Right lobe of liver (tissue), 6 donors: ENCODE data around the gene RIC3. TPM values are rescaled to one million over a fixed set of nuclear protein-coding genes. Genes with fewer than 3 reads are reported as not detected.
A peak's percentile ranks its signal among the peaks of the same experiment; 100 is the strongest.

Experiments used
- ATAC-seq, 4 donors: fragments of 200-7000 bp; cut with Tn5 transposase; one replicate each; pipeline ENCODE4 v1.9.1; 2020; ENCODE audit warnings: mild to moderate bottlenecking in 4 of 4, moderate library complexity in 4 of 4
- DNase-seq, 3 donors: peaks; one replicate each; pipeline ENCODE4 v3.0.0-alpha.2; 2020
- H3K27ac ChIP-seq, 3 donors: fragments of 200-600 bp; one replicate each; pipeline ENCODE4 v1.8.0; 2022
- H3K27me3 ChIP-seq, 2 donors: fragments of 200-600 bp; one replicate each; pipeline ENCODE4 v1.8.0; 2022
- H3K36me3 ChIP-seq, 4 donors: fragments of 200-600 bp; sonication (generic) in 1 of 4; one replicate each; pipeline versions ENCODE4 v1.5.1 to v1.8.0; 2017 to 2022; ENCODE audit warnings: control low read depth in 1 of 4
- H3K4me1 ChIP-seq, 4 donors: fragments of 200-600 bp; sonication (generic) in 1 of 4; one replicate each; pipeline versions ENCODE4 v1.5.1 to v1.8.0; 2017 to 2022; ENCODE audit warnings: control low read depth in 1 of 4
- H3K4me3 ChIP-seq, 3 donors: fragments of 200-600 bp; one replicate each; pipeline ENCODE4 v1.8.0; 2022
- H3K9me3 ChIP-seq, 4 donors: fragments of 200-600 bp; sonication (generic) in 1 of 4; one replicate each; pipeline versions ENCODE4 v1.5.1 to v1.8.0; 2017 to 2022; ENCODE audit warnings: control low read depth in 1 of 4
- POLR2A ChIP-seq: fragments of 450-650 bp; IDR thresholded peaks from one replicate; pipeline ENCODE4 v1.6.1; 2017; ENCODE audit warnings: antibody characterized with exemption, mild to moderate bottlenecking
- WGBS: methylation state at CpG from one replicate; pipeline ENCODE4 v1.1.6; 2018; ENCODE audit warnings: low coverage, low lambda C conversion rate; ENCODE audit not compliant: insufficient coverage; ENCODE audit errors: missing lambda C conversion rate; 5-methylcytosine and 5-hydroxymethylcytosine counted together
- intact Hi-C, 2 donors: fragments of 100-400 bp; cut with DNase I; formaldehyde crosslinking; loops; one replicate each; pipeline versions ENCODE4 v1.11.2 to v1.14.1; 2022
- total RNA-seq, 6 experiments: library from RNA; depleted of rRNA in 2 of 6; stranded (reverse); fragments of >200 nt in 2 of 6; fragmentation: NEBNext Ultra II Directional in 3 of 6; extraction: Animal tissue kit (Norgen Biotek cat#: 25700) in 3 of 6; gene quantifications; one replicate each; pipeline versions ENCODE4 v1.1.0 to v1.2.4, GENCODE V29; 2016 to 2023
- TF ChIP-seq, protein P1 (sequence below), 4 donors: fragments of 200-600 bp in 3 of 4; fragments of 450-650 bp in 1 of 4; IDR thresholded peaks; one replicate each; pipeline versions ENCODE4 v1.5.1 to v1.8.0; 2016 to 2022; ENCODE audit warnings: antibody characterized with exemption in 4 of 4, mild to moderate bottlenecking in 2 of 4
- donor health status: DM: no; HTN: yes; CAD: no.
- donor health status: DM: no; HTN: no; CAD: no.
- donor health status: DM: no; HTN: no; CAD: no.
- donor health status: DM: no; HTN: yes; CAD: no.
- donor health status: DM: no; HTN: yes; CAD: no.

RIC3 gene
- total RNA-seq, 6 experiments from 2014 or later: 1.4 to 7.3 (median 3.6) TPM

DNA sequence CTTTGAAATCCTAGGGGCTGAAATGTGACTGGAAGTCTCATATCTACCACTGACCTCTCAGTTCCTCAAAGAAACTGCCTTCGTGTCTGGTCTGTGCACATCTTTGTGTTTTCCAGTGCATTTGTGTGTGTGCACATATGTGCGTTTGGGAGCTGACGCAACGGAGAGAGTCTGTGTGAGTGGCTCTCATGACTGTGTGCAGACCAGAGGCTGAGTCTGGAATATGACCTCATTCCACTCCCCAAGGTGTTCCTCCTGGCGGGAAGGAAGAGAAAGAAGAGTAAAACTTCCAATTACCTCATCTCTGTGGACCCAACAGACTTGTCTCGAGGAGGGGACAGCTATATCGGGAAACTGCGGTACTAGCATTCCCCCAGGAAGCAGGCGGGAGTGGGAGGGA lies 71.4 kb downstream of the RIC3 start:
- H3K27ac ChIP-seq: no peak overlapping the region
- DNase-seq (no peak), ATAC-seq (no peak)
- no peaks in the 10 kb centered on the region for H3K9me3 ChIP-seq
- TF ChIP-seq, protein P1, sequence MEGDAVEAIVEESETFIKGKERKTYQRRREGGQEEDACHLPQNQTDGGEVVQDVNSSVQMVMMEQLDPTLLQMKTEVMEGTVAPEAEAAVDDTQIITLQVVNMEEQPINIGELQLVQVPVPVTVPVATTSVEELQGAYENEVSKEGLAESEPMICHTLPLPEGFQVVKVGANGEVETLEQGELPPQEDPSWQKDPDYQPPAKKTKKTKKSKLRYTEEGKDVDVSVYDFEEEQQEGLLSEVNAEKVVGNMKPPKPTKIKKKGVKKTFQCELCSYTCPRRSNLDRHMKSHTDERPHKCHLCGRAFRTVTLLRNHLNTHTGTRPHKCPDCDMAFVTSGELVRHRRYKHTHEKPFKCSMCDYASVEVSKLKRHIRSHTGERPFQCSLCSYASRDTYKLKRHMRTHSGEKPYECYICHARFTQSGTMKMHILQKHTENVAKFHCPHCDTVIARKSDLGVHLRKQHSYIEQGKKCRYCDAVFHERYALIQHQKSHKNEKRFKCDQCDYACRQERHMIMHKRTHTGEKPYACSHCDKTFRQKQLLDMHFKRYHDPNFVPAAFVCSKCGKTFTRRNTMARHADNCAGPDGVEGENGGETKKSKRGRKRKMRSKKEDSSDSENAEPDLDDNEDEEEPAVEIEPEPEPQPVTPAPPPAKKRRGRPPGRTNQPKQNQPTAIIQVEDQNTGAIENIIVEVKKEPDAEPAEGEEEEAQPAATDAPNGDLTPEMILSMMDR (IDR thresholded peaks at IDR 0.05): no peak
- H3K4me1 ChIP-seq: no peaks in the 10 kb centered on the region
- no peaks in the 10 kb centered on the region for H3K27me3 ChIP-seq
- H3K4me3 ChIP-seq: no peak overlapping the region
- H3K36me3 ChIP-seq: no peaks in the 10 kb centered on the region
- intact Hi-C loops: loop anchor here (5.0 kb wide), 2 partner anchors 65 to 90 kb away; no protein-coding TSS in a partner anchor
- whole genome bisulfite sequencing: 80% methylated on average over 5 of the region's 9 CpGs

DNA sequence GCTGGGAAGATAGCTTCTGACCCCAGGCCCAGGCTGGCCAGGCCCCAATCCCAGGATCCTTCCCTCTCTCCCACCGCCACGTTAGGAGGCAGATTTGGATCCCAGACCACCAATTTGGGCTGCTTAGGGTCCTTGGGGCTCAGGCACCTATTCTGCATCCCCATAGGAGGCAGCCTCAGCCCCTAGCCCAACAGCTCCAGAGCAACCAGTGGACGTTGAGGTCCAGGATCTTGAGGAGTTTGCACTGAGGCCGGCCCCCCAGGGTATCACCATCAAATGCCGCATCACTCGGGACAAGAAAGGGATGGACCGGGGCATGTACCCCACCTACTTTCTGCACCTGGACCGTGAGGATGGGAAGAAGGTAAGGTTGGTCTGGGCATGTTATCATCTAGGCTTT lies 71.8 kb downstream of the RIC3 start:
- peak in 1 of 3 donors; percentile 28 for DNase-seq
- Histone ChIP-seq H3K4me3 (no peak overlapping the region), H3K9me3 (no peaks in the 10 kb centered on the region), H3K4me1 (no peaks in the 10 kb centered on the region), H3K27me3 (no peaks in the 10 kb centered on the region), H3K36me3 (no peaks in the 10 kb centered on the region), H3K27ac (no peak overlapping the region)
- no peak for ATAC-seq
- TF ChIP-seq, protein P1 (IDR thresholded peaks at IDR 0.05): no peak
- TF ChIP-seq POLR2A: no peak
- intact Hi-C loops: loop anchor here (5.0 kb wide), 2 partner anchors 65 to 90 kb away; no protein-coding TSS in a partner anchor
- 77% methylated on average over 6 of the region's 8 CpGs for WGBS

- DNase-seq (peak in 1 of 3 donors; percentile 13), ATAC-seq (no peak)
- H3K36me3 ChIP-seq: no peaks in the 10 kb centered on the region
Observed at GRCh38 chr11:8096575-8096974, 72.2 kb downstream of the RIC3 start.

DNA sequence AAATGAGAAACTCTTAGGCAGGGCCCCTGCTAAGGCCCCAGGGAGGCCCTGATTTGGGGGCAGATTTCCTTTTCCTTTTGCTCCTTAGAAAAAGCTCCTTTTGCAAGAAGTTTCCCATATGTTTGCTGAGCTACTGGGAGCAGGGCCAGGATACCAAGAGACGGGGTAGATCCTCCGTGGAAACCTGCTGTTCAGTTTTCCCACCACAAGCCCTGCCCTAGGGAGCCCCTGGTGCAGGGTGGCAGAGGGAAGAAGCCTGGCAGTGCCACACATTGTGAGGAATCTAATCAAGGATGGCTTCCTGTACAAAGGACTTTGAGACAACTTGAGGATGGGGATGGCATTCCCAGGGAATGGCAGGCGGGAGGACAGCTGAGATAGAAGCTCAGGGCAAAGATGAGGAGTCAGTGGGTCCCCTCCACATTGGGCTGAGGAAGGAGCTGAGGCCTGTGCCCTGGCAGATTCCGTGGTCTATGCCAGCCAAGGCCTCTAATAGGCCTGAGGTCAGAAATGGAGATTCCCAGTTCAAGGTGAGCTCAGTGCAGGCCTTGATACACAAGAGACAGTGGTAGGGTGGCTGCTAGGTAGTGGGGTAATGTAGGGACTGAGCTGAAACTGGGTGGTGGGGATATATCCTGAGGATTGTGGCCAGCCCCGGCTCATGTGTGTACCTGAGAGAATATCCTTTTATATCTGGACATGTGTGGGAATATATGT lies 72.9 kb downstream of the RIC3 start:
- DNase-seq: peak in 1 of 3 donors; percentile 13
- Histone ChIP-seq H3K36me3 (no peaks in the 10 kb centered on the region), H3K4me1 (no peaks in the 10 kb centered on the region), H3K27ac (no peak overlapping the region), H3K27me3 (no peaks in the 10 kb centered on the region), H3K9me3 (no peaks in the 10 kb centered on the region), H3K4me3 (no peak overlapping the region)
- no peak for ATAC-seq
- 77% methylated on average over 4 of the region's 5 CpGs for WGBS
- intact Hi-C loops: loop anchor here (5.0 kb wide), 2 partner anchors 64 to 89 kb away; no protein-coding TSS in a partner anchor
- TF ChIP-seq, protein P1 (IDR thresholded peaks at IDR 0.05): no peak
- no peak for TF ChIP-seq POLR2A

More at GRCh38 chr11:8096575-8096974, 72.2 kb downstream of the RIC3 start:
- Histone ChIP-seq H3K27me3 (no peaks in the 10 kb centered on the region), H3K4me3 (no peak overlapping the region), H3K9me3 (no peaks in the 10 kb centered on the region), H3K4me1 (no peaks in the 10 kb centered on the region), H3K27ac (no peak overlapping the region)
- intact Hi-C loops: loop anchor here (5.0 kb wide), 2 partner anchors 64 to 89 kb away; no protein-coding TSS in a partner anchor
- TF ChIP-seq POLR2A: no peak
- TF ChIP-seq, protein P1 (IDR thresholded peaks at IDR 0.05): no peak
- 71% methylated on average over 6 of the region's 6 CpGs for WGBS
